22Rv1 (cell line): ENCODE results near the gene POC1A.

Source experiments
- H3K27ac ChIP-seq: fragments of 450-650 bp; 2 replicates; pipeline ENCODE4 v1.5.1; 2017
- ZFX ChIP-seq: fragments of 450-650 bp; IDR thresholded peaks from 2 replicates; pipeline ENCODE4 v1.6.1; 2017; ENCODE audit warnings: antibody characterized with exemption, borderline replicate concordance
- TF ChIP-seq, protein P1 (sequence below): fragments of 450-650 bp; IDR thresholded peaks from 2 replicates; pipeline ENCODE4 v1.5.1; 2017; ENCODE audit warnings: mild to moderate bottlenecking

POC1A gene

GRCh38 chr3:52104684-52105640, 49.3 kb downstream of the POC1A start:
- TF ChIP-seq ZFX = no peak

GRCh38 chr3:52102934-52103333, 51.3 kb downstream of the POC1A start:
- no peak for TF ChIP-seq ZFX
- TF ChIP-seq, protein P1, sequence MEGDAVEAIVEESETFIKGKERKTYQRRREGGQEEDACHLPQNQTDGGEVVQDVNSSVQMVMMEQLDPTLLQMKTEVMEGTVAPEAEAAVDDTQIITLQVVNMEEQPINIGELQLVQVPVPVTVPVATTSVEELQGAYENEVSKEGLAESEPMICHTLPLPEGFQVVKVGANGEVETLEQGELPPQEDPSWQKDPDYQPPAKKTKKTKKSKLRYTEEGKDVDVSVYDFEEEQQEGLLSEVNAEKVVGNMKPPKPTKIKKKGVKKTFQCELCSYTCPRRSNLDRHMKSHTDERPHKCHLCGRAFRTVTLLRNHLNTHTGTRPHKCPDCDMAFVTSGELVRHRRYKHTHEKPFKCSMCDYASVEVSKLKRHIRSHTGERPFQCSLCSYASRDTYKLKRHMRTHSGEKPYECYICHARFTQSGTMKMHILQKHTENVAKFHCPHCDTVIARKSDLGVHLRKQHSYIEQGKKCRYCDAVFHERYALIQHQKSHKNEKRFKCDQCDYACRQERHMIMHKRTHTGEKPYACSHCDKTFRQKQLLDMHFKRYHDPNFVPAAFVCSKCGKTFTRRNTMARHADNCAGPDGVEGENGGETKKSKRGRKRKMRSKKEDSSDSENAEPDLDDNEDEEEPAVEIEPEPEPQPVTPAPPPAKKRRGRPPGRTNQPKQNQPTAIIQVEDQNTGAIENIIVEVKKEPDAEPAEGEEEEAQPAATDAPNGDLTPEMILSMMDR = no peak
- no peak overlapping the region for H3K27ac ChIP-seq

More at GRCh38 chr3:52104684-52105640, 49.3 kb downstream of the POC1A start:
- H3K27ac ChIP-seq = no peak overlapping the region

DNA sequence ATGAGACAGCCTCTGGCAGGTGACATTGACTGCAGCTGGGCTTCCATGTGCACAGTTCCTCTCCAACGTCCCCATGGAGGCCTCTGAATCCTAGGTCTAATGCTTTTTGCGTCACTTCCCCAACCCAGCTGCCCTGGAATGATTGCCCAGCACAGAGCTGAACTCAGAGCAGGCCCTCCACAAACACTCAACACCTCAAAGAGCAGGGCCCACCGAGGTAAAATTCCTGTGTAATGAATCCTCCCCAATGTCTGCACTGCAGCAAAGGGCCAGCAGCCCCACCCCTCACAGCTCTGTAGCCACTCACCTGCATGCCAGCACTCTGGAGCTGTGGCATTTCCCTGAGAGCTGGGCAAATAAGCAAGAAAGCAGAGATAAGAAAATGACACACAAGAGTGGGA, 55.2 kb downstream of the POC1A start:
- no peak for TF ChIP-seq ZFX
- TF ChIP-seq, protein P1 = no peak
- H3K27ac ChIP-seq = no peak overlapping the region

- no peak overlapping the region for H3K27ac ChIP-seq
- no peak for TF ChIP-seq ZFX
- TF ChIP-seq, protein P1 = no peak
Measured at GRCh38 chr3:52097851-52098507, 56.2 kb downstream of the POC1A start.

DNA sequence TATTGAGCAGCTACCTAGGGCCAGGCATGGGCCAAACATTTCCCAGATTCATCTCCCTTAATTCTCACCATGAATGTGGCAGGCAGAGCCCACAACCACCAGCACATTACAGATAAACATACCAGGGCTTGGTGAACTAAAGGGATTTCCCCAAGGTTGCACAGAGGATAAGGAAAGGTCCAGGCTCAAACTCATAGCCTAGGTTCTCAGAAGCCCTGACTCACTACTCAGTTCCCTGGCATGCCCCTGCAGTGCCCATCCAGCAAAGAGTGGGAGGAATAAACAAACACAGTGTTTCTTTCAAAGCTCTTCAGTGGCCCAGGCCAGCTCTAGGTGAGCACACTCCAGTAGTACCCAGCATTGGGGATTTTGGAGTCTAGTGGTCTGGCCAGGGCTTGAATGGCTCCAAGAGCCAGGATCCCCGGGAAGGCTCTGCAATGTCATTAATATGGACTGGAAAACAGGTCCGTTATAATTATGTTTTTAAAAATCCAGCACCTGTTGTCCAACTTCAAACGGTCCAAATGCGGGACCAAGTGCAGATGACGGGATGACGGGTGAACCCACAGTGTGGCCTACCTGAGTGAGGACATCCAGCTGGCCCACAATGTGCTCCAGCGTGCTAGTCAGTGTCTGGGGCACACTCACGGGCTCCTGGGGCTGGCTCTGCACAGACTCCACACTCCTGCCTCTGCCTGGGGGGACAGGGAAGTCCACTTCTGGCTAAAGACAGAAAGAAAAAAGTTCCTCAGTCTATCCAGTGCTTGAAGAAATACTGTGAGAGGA, 58.0 kb downstream of the POC1A start:
- TF ChIP-seq ZFX = no peak
- TF ChIP-seq, protein P1 = no peak
- no peak overlapping the region for H3K27ac ChIP-seq

DNA sequence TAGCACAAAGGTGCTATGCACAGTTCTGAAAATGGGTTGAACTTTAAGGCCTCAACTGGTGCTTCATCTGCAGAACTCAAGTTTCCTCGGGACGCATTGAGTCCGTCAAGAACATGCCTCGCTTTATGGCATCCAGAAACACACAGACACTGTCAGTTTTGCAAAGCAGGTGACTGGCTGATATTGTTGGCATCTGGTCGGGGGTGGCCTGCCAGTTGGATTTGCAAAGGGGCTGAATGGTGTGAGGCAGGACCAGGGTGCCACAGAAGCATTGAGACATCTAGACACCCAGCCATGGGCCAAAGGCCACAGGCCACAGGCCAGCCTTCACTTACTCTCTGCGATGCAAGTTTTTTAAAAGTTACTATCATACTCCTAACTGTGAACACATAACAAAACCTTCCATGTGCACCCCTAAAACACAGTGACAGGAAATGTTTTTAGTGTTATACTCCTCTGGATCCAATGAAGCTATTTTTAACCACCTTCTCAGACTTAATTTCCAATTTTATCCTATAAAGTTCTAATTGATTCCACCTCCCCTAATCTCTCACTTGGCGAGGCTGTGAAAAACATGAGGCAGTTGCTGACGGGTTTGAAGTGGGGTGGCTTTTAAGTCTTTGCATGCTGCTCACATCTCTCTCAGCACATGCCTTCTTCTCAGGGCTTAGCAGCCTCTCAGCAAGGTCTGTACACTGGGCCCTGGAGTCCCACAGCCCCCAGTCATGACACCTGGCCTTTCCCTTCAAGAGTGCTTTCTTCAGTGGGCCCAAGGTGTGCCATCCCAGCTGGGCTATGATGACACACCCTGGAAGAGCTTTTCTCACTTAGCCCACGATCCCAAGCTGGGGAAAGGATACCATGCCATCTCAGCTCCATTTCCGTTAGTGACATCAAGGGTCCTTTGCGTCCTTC, 59.4 kb downstream of the POC1A start:
- TF ChIP-seq ZFX = no peak
- TF ChIP-seq, protein P1 = no peak
- no peak overlapping the region for H3K27ac ChIP-seq
